Colonic mucosa (tissue), 4 donors: Measurements from ENCODE around the gene ITGB5. TPM values are rescaled to one million over a fixed set of nuclear protein-coding genes. Genes with fewer than 3 reads are reported as not detected.

Source experiments
- DNase-seq: peaks from one replicate; pipeline ENCODE4 v3.0.0-alpha.2; 2020
- H3K27ac ChIP-seq: fragments of 200-600 bp; one replicate; pipeline ENCODE4 v1.8.0; 2021
- H3K27me3 ChIP-seq: fragments of 200-600 bp; one replicate; pipeline ENCODE4 v1.8.0; 2021
- H3K36me3 ChIP-seq: fragments of 200-600 bp; one replicate; pipeline ENCODE4 v1.8.0; 2021
- H3K4me1 ChIP-seq: fragments of 200-600 bp; one replicate; pipeline ENCODE4 v1.8.0; 2021; ENCODE audit warnings: mild to moderate bottlenecking
- H3K4me3 ChIP-seq: fragments of 200-600 bp; one replicate; pipeline ENCODE4 v1.8.0; 2021
- H3K9ac ChIP-seq, 2 donors: one replicate each; pipeline ENCODE4 v1.7.0; 2013; ENCODE audit warnings: control low read depth in 2 of 2, low read depth in 2 of 2, low read length in 2 of 2
- H3K9me3 ChIP-seq: fragments of 200-600 bp; one replicate; pipeline ENCODE4 v1.8.0; 2021
- intact Hi-C: fragments of 100-400 bp; cut with DNase I; formaldehyde crosslinking; loops from one replicate; pipeline ENCODE4 v1.14.1; 2022
- total RNA-seq, 2 donors: library from RNA; stranded (reverse); fragmentation: NEBNext Ultra II Directional in 1 of 2; extraction: Animal tissue kit (Norgen Biotek cat#: 25700) in 1 of 2; gene quantifications; one replicate each; pipeline ENCODE4 v1.2.1, GENCODE V29; 2021
- TF ChIP-seq, protein P1 (sequence below): fragments of 200-600 bp; IDR thresholded peaks from one replicate; pipeline ENCODE4 v1.8.0; 2022; ENCODE audit warnings: antibody characterized with exemption, mild to moderate bottlenecking
- donor health status: healthy.
- donor health status: DM: no; HTN: no; CAD: no.
- donor health status: DM: no; HTN: no; CAD: no.

Gene ITGB5
- total RNA-seq, 2 donors from 2014 or later, result 74.4 to 74.8 TPM

DNA sequence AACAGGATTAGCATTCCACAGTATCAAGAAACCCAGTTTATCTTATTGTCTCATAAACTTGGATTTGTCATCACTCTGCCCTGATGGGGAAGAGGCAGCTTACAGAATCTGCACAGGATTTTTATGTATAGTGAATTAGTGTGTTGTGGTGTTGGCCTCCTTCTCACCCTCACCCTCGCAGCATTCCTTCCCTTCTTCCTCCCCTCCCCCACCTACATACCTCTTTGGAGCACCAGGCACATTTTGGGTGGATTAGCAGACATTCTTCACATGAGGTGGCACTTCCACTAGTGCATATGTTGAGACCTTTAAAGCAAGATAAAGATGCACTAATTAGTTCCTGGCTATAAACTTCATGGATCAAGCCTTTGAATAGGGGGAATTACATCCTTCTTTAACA is 13.9 kb downstream of the ITGB5 start:
- Histone ChIP-seq H3K4me1 (no peaks in the 10 kb centered on the region), H3K4me3 (no peak overlapping the region), H3K27ac (no peak overlapping the region), H3K9me3 (no peaks in the 10 kb centered on the region), H3K36me3 (no peaks in the 10 kb centered on the region), H3K27me3 (no peaks in the 10 kb centered on the region), H3K9ac (no peak overlapping the region)
- intact Hi-C loops, result no loop called here
- no peak for DNase-seq
- TF ChIP-seq, protein P1, sequence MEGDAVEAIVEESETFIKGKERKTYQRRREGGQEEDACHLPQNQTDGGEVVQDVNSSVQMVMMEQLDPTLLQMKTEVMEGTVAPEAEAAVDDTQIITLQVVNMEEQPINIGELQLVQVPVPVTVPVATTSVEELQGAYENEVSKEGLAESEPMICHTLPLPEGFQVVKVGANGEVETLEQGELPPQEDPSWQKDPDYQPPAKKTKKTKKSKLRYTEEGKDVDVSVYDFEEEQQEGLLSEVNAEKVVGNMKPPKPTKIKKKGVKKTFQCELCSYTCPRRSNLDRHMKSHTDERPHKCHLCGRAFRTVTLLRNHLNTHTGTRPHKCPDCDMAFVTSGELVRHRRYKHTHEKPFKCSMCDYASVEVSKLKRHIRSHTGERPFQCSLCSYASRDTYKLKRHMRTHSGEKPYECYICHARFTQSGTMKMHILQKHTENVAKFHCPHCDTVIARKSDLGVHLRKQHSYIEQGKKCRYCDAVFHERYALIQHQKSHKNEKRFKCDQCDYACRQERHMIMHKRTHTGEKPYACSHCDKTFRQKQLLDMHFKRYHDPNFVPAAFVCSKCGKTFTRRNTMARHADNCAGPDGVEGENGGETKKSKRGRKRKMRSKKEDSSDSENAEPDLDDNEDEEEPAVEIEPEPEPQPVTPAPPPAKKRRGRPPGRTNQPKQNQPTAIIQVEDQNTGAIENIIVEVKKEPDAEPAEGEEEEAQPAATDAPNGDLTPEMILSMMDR, result no peak

DNA sequence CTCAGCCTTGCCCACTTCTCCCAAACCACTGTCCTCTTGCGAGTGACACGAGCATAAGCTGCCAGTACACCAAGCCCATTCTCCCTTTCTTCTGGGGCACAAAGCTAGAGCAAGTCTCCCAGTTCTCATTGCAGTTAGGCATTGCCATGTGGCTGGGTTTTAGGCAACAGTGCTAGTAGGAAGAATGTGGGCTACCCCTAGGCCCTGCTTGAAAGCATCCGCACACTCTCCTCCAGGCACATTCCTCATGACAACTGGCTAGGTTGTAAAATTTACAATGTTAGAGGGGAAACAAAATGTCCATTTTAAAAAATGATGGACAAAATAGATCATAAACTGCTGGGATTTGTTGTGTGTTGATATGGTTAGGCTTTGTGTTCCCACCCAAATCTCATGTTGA is 19.7 kb downstream of the ITGB5 start:
- H3K36me3 ChIP-seq, result no peaks in the 10 kb centered on the region
- H3K4me3 ChIP-seq, result no peak overlapping the region
- no peak for DNase-seq
- TF ChIP-seq, protein P1, result no peak
- no peaks in the 10 kb centered on the region for H3K27me3 ChIP-seq
- no peaks in the 10 kb centered on the region for H3K9me3 ChIP-seq
- no peak overlapping the region for H3K27ac ChIP-seq
- no peaks in the 10 kb centered on the region for H3K4me1 ChIP-seq
- intact Hi-C loops, result no loop called here
- no peak overlapping the region for H3K9ac ChIP-seq

DNA sequence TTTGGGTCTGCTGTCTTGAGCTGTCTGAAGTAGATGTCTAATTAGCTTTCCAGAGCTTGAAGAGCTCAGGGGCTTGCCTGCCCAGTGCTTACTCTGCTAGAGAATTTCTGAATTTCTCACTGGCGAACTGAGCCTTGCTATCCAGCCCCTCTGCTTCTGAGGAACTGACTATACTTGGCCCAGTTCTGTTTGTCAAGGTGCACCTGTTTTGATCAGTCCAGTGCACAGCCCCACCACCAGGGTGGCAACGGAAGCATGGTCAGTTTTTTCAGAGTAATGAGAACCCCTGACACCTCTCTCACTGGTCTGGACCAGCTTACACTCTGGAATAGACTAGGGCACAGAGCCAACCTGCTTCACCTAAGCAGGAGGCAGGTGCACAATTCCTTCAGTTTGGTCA is 25.2 kb downstream of the ITGB5 start:
- no peak for DNase-seq
- TF ChIP-seq, protein P1, result no peak
- H3K9ac ChIP-seq, result no peak overlapping the region
- intact Hi-C loops, result no loop called here
- no peaks in the 10 kb centered on the region for H3K27me3 ChIP-seq
- H3K27ac ChIP-seq, result no peak overlapping the region
- no peaks in the 10 kb centered on the region for H3K4me1 ChIP-seq
- H3K4me3 ChIP-seq, result no peak overlapping the region
- H3K9me3 ChIP-seq, result no peaks in the 10 kb centered on the region
- H3K36me3 ChIP-seq, result no peaks in the 10 kb centered on the region

DNA sequence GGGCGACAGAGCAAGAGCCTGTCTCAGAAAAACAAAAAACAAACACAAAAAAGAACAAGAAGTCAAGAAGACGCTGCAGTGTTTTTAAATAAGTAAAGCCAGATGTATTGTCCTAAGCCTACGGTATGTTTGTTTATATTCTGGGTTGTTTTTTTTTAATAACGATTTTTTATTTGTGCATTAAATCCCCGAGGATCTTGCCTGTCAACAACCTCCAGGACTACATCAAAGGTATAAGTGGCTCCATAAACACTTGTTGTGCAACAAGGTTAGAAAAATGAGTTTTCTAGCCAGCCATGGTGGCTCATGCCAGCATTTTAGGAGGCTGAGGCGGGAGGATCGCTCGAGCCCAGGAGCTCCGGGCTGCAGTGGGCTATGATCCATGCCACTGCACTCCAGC is 26.1 kb downstream of the ITGB5 start:
- H3K9me3 ChIP-seq, result no peaks in the 10 kb centered on the region
- TF ChIP-seq, protein P1, result no peak
- no peak overlapping the region for H3K9ac ChIP-seq
- no peak for DNase-seq
- H3K36me3 ChIP-seq, result no peaks in the 10 kb centered on the region
- no peaks in the 10 kb centered on the region for H3K4me1 ChIP-seq
- H3K4me3 ChIP-seq, result no peak overlapping the region
- no peaks in the 10 kb centered on the region for H3K27me3 ChIP-seq
- peak overlapping the region; percentile 42 for H3K27ac ChIP-seq
- intact Hi-C loops, result no loop called here

DNA sequence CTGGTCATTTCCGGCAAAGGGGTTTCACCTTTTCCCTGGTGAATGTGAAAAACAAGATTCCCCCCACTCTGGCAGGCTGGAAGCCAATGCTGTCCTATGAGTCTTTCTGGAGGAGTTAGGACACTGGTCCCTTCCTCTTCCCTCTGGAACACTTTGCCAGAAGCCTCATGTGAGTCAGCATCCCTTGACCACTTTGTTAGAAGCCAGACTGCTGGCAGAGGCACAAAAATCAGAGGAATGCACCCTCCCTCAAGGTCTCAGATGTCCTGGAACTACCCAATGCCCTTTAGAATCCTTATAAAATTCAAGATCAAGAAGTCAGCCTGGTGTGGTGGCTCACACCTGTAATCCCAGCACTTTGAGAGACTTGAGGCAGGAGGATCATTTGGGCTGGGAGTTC is 26.6 kb downstream of the ITGB5 start:
- Histone ChIP-seq H3K27me3 (no peaks in the 10 kb centered on the region), H3K4me3 (no peak overlapping the region), H3K4me1 (no peaks in the 10 kb centered on the region), H3K36me3 (no peaks in the 10 kb centered on the region), H3K9me3 (no peaks in the 10 kb centered on the region), H3K9ac (no peak overlapping the region), H3K27ac (peak overlapping the region; percentile 42)
- intact Hi-C loops, result no loop called here
- TF ChIP-seq, protein P1, result no peak
- peak; percentile 44 for DNase-seq

DNA sequence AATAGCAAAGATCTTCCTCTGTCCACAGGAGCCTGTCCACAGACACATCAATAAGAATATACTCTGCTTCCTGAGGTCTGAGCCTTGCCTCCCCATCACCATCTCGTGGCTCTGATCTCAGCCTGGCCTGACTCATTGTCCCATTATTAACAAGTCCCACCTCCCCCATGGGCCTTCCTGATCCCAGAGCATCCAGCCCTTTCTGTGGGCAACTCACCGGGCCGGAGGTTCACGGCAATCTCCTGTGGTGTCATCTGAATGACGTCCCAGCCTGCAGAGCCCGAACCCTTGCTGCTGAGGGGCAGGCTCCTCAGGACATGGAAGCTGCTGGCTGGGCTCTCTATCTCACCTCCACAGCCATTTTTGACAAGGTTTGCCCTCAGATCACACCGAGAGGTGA is 28.1 kb downstream of the ITGB5 start:
- no peaks in the 10 kb centered on the region for H3K36me3 ChIP-seq
- intact Hi-C loops, result no loop called here
- TF ChIP-seq, protein P1, result no peak

More for the DNA sequence above, 28.1 kb downstream of the ITGB5 start:
- Histone ChIP-seq H3K9ac (no peak overlapping the region), H3K9me3 (no peaks in the 10 kb centered on the region), H3K4me3 (no peak overlapping the region), H3K4me1 (no peaks in the 10 kb centered on the region), H3K27me3 (no peaks in the 10 kb centered on the region), H3K27ac (no peak overlapping the region)
- DNase-seq, result no peak
